Astrocyte (in vitro differentiated cells and primary cell): ENCODE results near the gene PTPRM. TPM values are rescaled to one million over a fixed set of nuclear protein-coding genes. Genes with fewer than 3 reads are reported as not detected.

Experiments used
- DNase-seq: peaks from one replicate; pipeline ENCODE4 v3.0.0-alpha.2; 2010; ENCODE audit warnings: low read depth
- FAIRE-seq: peaks from 2 replicates; lab custom pipeline; 2011; peaks lifted over from hg19 to GRCh38; lab: Jason Lieb, UNC
- H2AFZ ChIP-seq: 2 replicates; pipeline ENCODE4 v1.6.0; 2012; ENCODE audit warnings: low read depth, low read length, inconsistent platforms
- H3K27ac ChIP-seq: 2 replicates; pipeline ENCODE4 v1.5.1; 2011; ENCODE audit warnings: low read depth, low read length, inconsistent platforms
- H3K27me3 ChIP-seq: 2 replicates; pipeline ENCODE4 v1.6.0; 2011; ENCODE audit warnings: low read length, inconsistent platforms; ENCODE audit not compliant: insufficient read depth
- H3K36me3 ChIP-seq: 2 replicates; pipeline ENCODE4 v1.5.1; 2011; ENCODE audit warnings: low read length, inconsistent platforms; ENCODE audit not compliant: insufficient read depth
- H3K4me1 ChIP-seq: 2 replicates; pipeline ENCODE4 v1.5.1; 2011; ENCODE audit warnings: low read length, inconsistent platforms; ENCODE audit not compliant: insufficient read depth
- H3K4me2 ChIP-seq: 2 replicates; pipeline ENCODE4 v1.6.0; 2012; ENCODE audit warnings: low read length, inconsistent platforms
- H3K4me3 ChIP-seq: 2 replicates; pipeline ENCODE4 v1.5.1; 2011; ENCODE audit warnings: low read depth, mild to moderate bottlenecking, low read length, inconsistent platforms; ENCODE audit not compliant: insufficient read depth
- H3K79me2 ChIP-seq: 2 replicates; pipeline ENCODE4 v1.6.0; 2012; ENCODE audit warnings: mild to moderate bottlenecking, low read length, inconsistent platforms; ENCODE audit not compliant: insufficient read depth
- H3K9ac ChIP-seq: 2 replicates; pipeline ENCODE4 v1.6.0; 2012; ENCODE audit warnings: mild to moderate bottlenecking, low read length, inconsistent platforms
- H3K9me3 ChIP-seq: 2 replicates; pipeline ENCODE4 v1.5.1; 2012; ENCODE audit warnings: low read depth, mild to moderate bottlenecking, low read length, inconsistent platforms; ENCODE audit not compliant: insufficient read depth
- H4K20me1 ChIP-seq: 2 replicates; pipeline ENCODE4 v1.6.0; 2012; ENCODE audit warnings: low read length, inconsistent platforms; ENCODE audit not compliant: insufficient read depth
- H3K27ac Mint-ChIP-seq: one replicate; pipeline ENCODE4 v1.8.0; 2021; ENCODE audit warnings: mild to moderate bottlenecking, mixed read lengths; ENCODE audit not compliant: unreplicated experiment
- H3K27me3 Mint-ChIP-seq: one replicate; pipeline ENCODE4 v1.8.0; 2021; ENCODE audit warnings: low read depth, mixed read lengths; ENCODE audit not compliant: unreplicated experiment
- H3K36me3 Mint-ChIP-seq: one replicate; pipeline ENCODE4 v1.8.0; 2021; ENCODE audit warnings: low read depth, mixed read lengths; ENCODE audit not compliant: unreplicated experiment
- H3K4me1 Mint-ChIP-seq: one replicate; pipeline ENCODE4 v1.8.0; 2021; ENCODE audit warnings: low read depth, mixed read lengths; ENCODE audit not compliant: unreplicated experiment
- H3K4me3 Mint-ChIP-seq: one replicate; pipeline ENCODE4 v1.8.0; 2021; ENCODE audit warnings: mild to moderate bottlenecking, moderate library complexity, mixed read lengths; ENCODE audit not compliant: unreplicated experiment
- H3K9me3 Mint-ChIP-seq: one replicate; pipeline ENCODE4 v1.8.0; 2021; ENCODE audit warnings: mild to moderate bottlenecking, mixed read lengths; ENCODE audit not compliant: unreplicated experiment
- CTCF ChIP-seq: IDR thresholded peaks from 2 replicates; pipeline ENCODE4 v1.5.1; 2011; ENCODE audit warnings: low read depth, mild to moderate bottlenecking, inconsistent platforms, low read length, moderate library complexity; ENCODE audit not compliant: insufficient read depth
- EZH2 ChIP-seq: IDR thresholded peaks from 2 replicates; pipeline ENCODE4 v1.6.1; 2012; ENCODE audit warnings: mild to moderate bottlenecking, low read length, inconsistent platforms; ENCODE audit not compliant: insufficient read depth
- total RNA-seq: library from RNA; stranded (reverse); gene quantifications from 2 replicates; pipeline ENCODE4 v1.2.1, GENCODE V29; 2021

Gene PTPRM
- total RNA-seq, 1 donor from 2014 or later = 59.6 TPM

DNA sequence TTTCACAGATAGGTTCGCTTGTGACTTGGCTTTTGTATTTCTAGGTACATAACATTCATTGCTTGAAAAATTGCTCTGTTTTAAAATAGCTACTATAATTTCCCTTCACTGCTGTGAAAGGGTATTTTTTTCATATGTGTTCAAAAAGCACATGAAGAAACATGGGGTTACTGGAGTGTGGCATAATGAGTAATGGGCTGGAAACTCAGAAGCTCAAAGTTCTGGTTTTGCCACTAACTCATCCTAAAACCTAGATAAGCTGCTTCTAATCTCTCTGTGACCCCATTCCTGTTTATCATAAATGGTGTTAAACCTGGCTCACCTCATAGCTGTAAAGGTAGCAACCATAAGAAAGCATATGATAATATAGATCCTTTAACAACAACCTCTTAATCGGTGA is 319.3 kb downstream of the PTPRM start:
- no peak for FAIRE-seq
- H3K79me2 ChIP-seq = peaks cover 3% of the 10 kb centered on the region
- no peak overlapping the region for H3K27ac Mint-ChIP-seq
- H3K4me2 ChIP-seq = no peak overlapping the region
- H3K9me3 Mint-ChIP-seq = no peaks in the 10 kb centered on the region
- no peak overlapping the region for H3K4me3 ChIP-seq
- H3K36me3 ChIP-seq = no peaks in the 10 kb centered on the region
- DNase-seq = no peak
- no peak overlapping the region for H3K4me3 Mint-ChIP-seq
- no peak overlapping the region for H3K27ac ChIP-seq
- TF ChIP-seq EZH2 (no peak), CTCF (no peak)
- no peak overlapping the region for H3K9ac ChIP-seq
- H2AFZ ChIP-seq = no peak overlapping the region
- no peaks in the 10 kb centered on the region for H3K4me1 ChIP-seq
- no peaks in the 10 kb centered on the region for H3K27me3 Mint-ChIP-seq
- no peaks in the 10 kb centered on the region for H3K27me3 ChIP-seq
- no peaks in the 10 kb centered on the region for H3K36me3 Mint-ChIP-seq
- no peaks in the 10 kb centered on the region for H3K4me1 Mint-ChIP-seq
- H3K9me3 ChIP-seq = no peaks in the 10 kb centered on the region
- peaks cover 5% of the 10 kb centered on the region for H4K20me1 ChIP-seq

GRCh38 chr18:7889515-7889914 is 322.4 kb downstream of the PTPRM start:
- Histone ChIP-seq H3K79me2 (no peaks in the 10 kb centered on the region), H3K27ac (no peak overlapping the region), H3K36me3 (no peaks in the 10 kb centered on the region), H3K27me3 (no peaks in the 10 kb centered on the region), H4K20me1 (no peaks in the 10 kb centered on the region), H3K4me1 (no peaks in the 10 kb centered on the region), H3K4me2 (no peak overlapping the region), H3K9ac (no peak overlapping the region), H3K4me3 (no peak overlapping the region), H3K9me3 (no peaks in the 10 kb centered on the region), H2AFZ (no peak overlapping the region)
- Mint-ChIP-seq H3K4me3 (no peak overlapping the region), H3K4me1 (no peaks in the 10 kb centered on the region), H3K27me3 (no peaks in the 10 kb centered on the region), H3K36me3 (no peaks in the 10 kb centered on the region), H3K27ac (no peak overlapping the region), H3K9me3 (no peaks in the 10 kb centered on the region)
- DNase-seq (no peak), FAIRE-seq (no peak)
- no peak for TF ChIP-seq EZH2
- no peak for TF ChIP-seq CTCF

GRCh38 chr18:7890075-7890474 is 323.0 kb downstream of the PTPRM start:
- no peaks in the 10 kb centered on the region for H3K36me3 ChIP-seq
- H2AFZ ChIP-seq = no peak overlapping the region
- no peaks in the 10 kb centered on the region for H3K9me3 ChIP-seq
- H3K9me3 Mint-ChIP-seq = no peaks in the 10 kb centered on the region
- no peak overlapping the region for H3K4me2 ChIP-seq
- H3K4me1 Mint-ChIP-seq = no peaks in the 10 kb centered on the region
- DNase-seq (no peak), FAIRE-seq (no peak)
- no peak overlapping the region for H3K27ac ChIP-seq
- no peak overlapping the region for H3K9ac ChIP-seq
- H4K20me1 ChIP-seq = no peaks in the 10 kb centered on the region
- H3K27ac Mint-ChIP-seq = no peak overlapping the region
- H3K36me3 Mint-ChIP-seq = no peaks in the 10 kb centered on the region
- no peaks in the 10 kb centered on the region for H3K27me3 ChIP-seq
- no peaks in the 10 kb centered on the region for H3K27me3 Mint-ChIP-seq
- H3K79me2 ChIP-seq = no peaks in the 10 kb centered on the region
- H3K4me3 ChIP-seq = no peak overlapping the region
- TF ChIP-seq EZH2 (no peak), CTCF (no peak)
- H3K4me3 Mint-ChIP-seq = no peak overlapping the region
- no peaks in the 10 kb centered on the region for H3K4me1 ChIP-seq
